Upper lobe of left lung (tissue), 6 donors: Measurements from ENCODE around the gene SEC23IP. TPM values are rescaled to one million over a fixed set of nuclear protein-coding genes. Genes with fewer than 3 reads are reported as not detected.

Experiments used
- ATAC-seq, 2 donors: fragments of 200-7000 bp; cut with Tn5 transposase; one replicate each; pipeline ENCODE4 v1.9.1; 2022; ENCODE audit warnings: mild to moderate bottlenecking in 2 of 2, moderate library complexity in 2 of 2; ENCODE audit not compliant: low FRiP score in 2 of 2
- DNase-seq, 2 donors: peaks; one replicate each; pipeline ENCODE4 v3.0.0-alpha.2; 2019 to 2020
- H3K27ac ChIP-seq, 4 donors: fragments of 200-600 bp; sonication (generic); one replicate each; pipeline ENCODE4 v1.5.1; 2016 to 2019
- H3K27me3 ChIP-seq, 4 donors: fragments of 200-600 bp; sonication (generic); one replicate each; pipeline ENCODE4 v1.5.1; 2017 to 2019
- H3K36me3 ChIP-seq, 4 donors: fragments of 200-600 bp; sonication (generic); one replicate each; pipeline ENCODE4 v1.5.1; 2016 to 2019
- H3K4me1 ChIP-seq, 4 donors: fragments of 200-600 bp; sonication (generic); one replicate each; pipeline ENCODE4 v1.5.1; 2018 to 2019
- H3K4me3 ChIP-seq, 4 donors: fragments of 200-600 bp; sonication (generic); one replicate each; pipeline ENCODE4 v1.5.1; 2017 to 2019; ENCODE audit warnings: mild to moderate bottlenecking in 2 of 4, moderate library complexity in 1 of 4
- H3K9me3 ChIP-seq, 4 donors: fragments of 200-600 bp; sonication (generic); one replicate each; pipeline ENCODE4 v1.5.1; 2018 to 2019
- EP300 ChIP-seq, 4 donors: sonication (generic); formaldehyde crosslinking; IDR thresholded peaks; one replicate each; pipeline ENCODE4 v1.5.1; 2017; ENCODE audit warnings: antibody characterized with exemption in 4 of 4, control low read depth in 2 of 4
- POLR2A ChIP-seq, 4 donors: fragments of 450-650 bp; IDR thresholded peaks; one replicate each; pipeline ENCODE4 v1.5.1; 2016 to 2017; ENCODE audit warnings: antibody characterized with exemption in 4 of 4, mild to moderate bottlenecking in 2 of 4
- POLR2AphosphoS5 ChIP-seq, 2 donors: sonication (generic); formaldehyde crosslinking; IDR thresholded peaks; one replicate each; pipeline ENCODE4 v1.5.1; 2017; ENCODE audit warnings: antibody characterized with exemption in 2 of 2
- WGBS, 2 donors: methylation state at CpG; one replicate each; pipeline ENCODE4 v1.1.5; 2017 to 2018; 5-methylcytosine and 5-hydroxymethylcytosine counted together
- total RNA-seq, 6 donors: library from RNA; depleted of rRNA in 4 of 6; stranded (reverse); fragments of >200 nt in 4 of 6; gene quantifications; one replicate each; pipeline versions ENCODE4 v1.1.0 to v1.2.1, GENCODE V29; 2016 to 2021
- TF ChIP-seq, protein P1 (sequence below), 6 experiments: fragments of 450-650 bp in 4 of 6; fragments of 200-600 bp in 2 of 6; sonication (generic) in 2 of 6; IDR thresholded peaks; one replicate each; pipeline ENCODE4 v1.5.1; 2016 to 2019; ENCODE audit warnings: antibody characterized with exemption in 6 of 6
- donor health status: DM: no; HTN: no; CAD: no; lungs with moderate emphysema.
- donor health status: DM: no; HTN: yes; CAD: no; lungs with severe emphysema.

Gene SEC23IP
- total RNA-seq, 6 donors from 2014 or later, result 13.4 to 60.8 (median 40.4) TPM

DNA sequence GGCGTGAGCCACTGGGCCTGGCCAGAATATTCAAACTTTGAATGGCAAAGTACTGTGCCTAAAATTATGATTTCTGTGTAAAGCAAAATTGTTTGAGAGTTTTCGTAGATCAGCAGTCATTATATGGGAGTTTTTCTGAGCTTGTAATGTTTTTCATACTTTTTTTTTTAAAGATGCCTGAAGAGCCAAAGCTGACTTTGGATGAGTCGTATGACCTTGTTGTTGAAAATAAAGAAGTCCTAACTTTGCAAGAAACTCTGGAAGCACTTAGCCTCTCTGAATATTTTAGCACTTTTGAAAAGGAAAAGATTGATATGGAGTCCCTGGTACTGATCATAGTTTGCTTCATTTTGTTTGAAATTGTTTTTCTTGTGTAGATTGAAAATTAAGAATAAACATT lies 26.7 kb downstream of the SEC23IP start:
- Histone ChIP-seq H3K27me3 (no peaks in the 10 kb centered on the region), H3K4me1 (no peaks in the 10 kb centered on the region), H3K4me3 (no peak overlapping the region), H3K9me3 (no peaks in the 10 kb centered on the region), H3K36me3 (peaks cover 11 to 99% (median 63%) of the 10 kb centered on the region in 4 donors), H3K27ac (no peak overlapping the region)
- no peak for ATAC-seq
- DNase-seq, result no peak
- TF ChIP-seq EP300 (IDR thresholded peaks at IDR 0.05) (no peak), POLR2A (IDR thresholded peaks at IDR 0.05) (no peak), POLR2AphosphoS5 (IDR thresholded peaks at IDR 0.05) (no peak)
- TF ChIP-seq, protein P1, sequence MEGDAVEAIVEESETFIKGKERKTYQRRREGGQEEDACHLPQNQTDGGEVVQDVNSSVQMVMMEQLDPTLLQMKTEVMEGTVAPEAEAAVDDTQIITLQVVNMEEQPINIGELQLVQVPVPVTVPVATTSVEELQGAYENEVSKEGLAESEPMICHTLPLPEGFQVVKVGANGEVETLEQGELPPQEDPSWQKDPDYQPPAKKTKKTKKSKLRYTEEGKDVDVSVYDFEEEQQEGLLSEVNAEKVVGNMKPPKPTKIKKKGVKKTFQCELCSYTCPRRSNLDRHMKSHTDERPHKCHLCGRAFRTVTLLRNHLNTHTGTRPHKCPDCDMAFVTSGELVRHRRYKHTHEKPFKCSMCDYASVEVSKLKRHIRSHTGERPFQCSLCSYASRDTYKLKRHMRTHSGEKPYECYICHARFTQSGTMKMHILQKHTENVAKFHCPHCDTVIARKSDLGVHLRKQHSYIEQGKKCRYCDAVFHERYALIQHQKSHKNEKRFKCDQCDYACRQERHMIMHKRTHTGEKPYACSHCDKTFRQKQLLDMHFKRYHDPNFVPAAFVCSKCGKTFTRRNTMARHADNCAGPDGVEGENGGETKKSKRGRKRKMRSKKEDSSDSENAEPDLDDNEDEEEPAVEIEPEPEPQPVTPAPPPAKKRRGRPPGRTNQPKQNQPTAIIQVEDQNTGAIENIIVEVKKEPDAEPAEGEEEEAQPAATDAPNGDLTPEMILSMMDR (IDR thresholded peaks at IDR 0.05), result no peak
- WGBS, 2 donors, result 90 to 94% methylated on average over 3 of the region's 3 CpGs

GRCh38 chr10:119919826-119920225 lies 27.3 kb downstream of the SEC23IP start:
- H3K4me3 ChIP-seq, result no peak overlapping the region
- TF ChIP-seq, protein P1 (IDR thresholded peaks at IDR 0.05), result no peak
- TF ChIP-seq POLR2A (IDR thresholded peaks at IDR 0.05) (no peak), POLR2AphosphoS5 (IDR thresholded peaks at IDR 0.05) (no peak), EP300 (IDR thresholded peaks at IDR 0.05) (no peak)
- H3K27ac ChIP-seq, result no peak overlapping the region
- H3K9me3 ChIP-seq, result no peaks in the 10 kb centered on the region
- H3K27me3 ChIP-seq, result no peaks in the 10 kb centered on the region
- no peak for DNase-seq
- ATAC-seq, result no peak
- H3K4me1 ChIP-seq, result no peaks in the 10 kb centered on the region
- whole genome bisulfite sequencing, 2 donors, result 39 to 58% methylated on average over 1 of the region's 1 CpG
- H3K36me3 ChIP-seq, result peaks cover 15 to 99% (median 64%) of the 10 kb centered on the region in 4 donors

DNA sequence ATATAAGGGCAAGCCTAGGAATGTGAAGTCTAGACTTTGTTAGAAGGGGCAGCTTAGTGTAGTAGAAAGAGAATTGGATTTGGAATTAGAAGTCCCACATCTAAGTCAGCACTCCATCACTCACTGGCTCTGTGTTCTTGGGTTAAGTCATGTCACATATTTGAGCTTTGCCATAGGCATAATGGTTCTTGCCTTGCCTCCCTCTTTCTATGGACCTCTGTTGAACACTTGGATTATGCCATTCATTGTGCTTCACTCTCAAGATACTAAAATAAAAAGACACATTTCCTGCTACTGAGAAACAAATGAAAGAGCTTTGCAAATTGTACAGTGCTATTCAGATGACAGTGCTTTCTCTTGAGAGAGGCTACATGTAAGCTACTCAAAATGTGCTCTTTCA lies 35.9 kb downstream of the SEC23IP start:
- Histone ChIP-seq H3K27ac (no peak overlapping the region), H3K4me3 (no peak overlapping the region), H3K36me3 (peaks cover 27 to 92% (median 59%) of the 10 kb centered on the region in 4 donors), H3K4me1 (peaks cover 0 to 18% (median 6%) of the 10 kb centered on the region in 4 donors), H3K27me3 (no peaks in the 10 kb centered on the region), H3K9me3 (no peaks in the 10 kb centered on the region)
- TF ChIP-seq, protein P1 (IDR thresholded peaks at IDR 0.05), result no peak
- no peak for TF ChIP-seq POLR2AphosphoS5 (IDR thresholded peaks at IDR 0.05)
- TF ChIP-seq EP300 (IDR thresholded peaks at IDR 0.05), result no peak
- no peak for TF ChIP-seq POLR2A (IDR thresholded peaks at IDR 0.05)
- no peak for ATAC-seq
- no peak for DNase-seq

- no peak overlapping the region for H3K4me3 ChIP-seq
- no peaks in the 10 kb centered on the region for H3K27me3 ChIP-seq
- H3K36me3 ChIP-seq, result peaks cover 31 to 92% (median 61%) of the 10 kb centered on the region in 4 donors
- no peaks in the 10 kb centered on the region for H3K9me3 ChIP-seq
- H3K4me1 ChIP-seq, result peaks cover 0 to 19% (median 6%) of the 10 kb centered on the region in 4 donors
- no peak for ATAC-seq
- WGBS, 2 donors, result 52 to 65% methylated on average over 4 of the region's 4 CpGs
- DNase-seq, result no peak
- TF ChIP-seq EP300 (IDR thresholded peaks at IDR 0.05) (no peak), POLR2A (IDR thresholded peaks at IDR 0.05) (no peak), POLR2AphosphoS5 (IDR thresholded peaks at IDR 0.05) (no peak)
- TF ChIP-seq, protein P1 (IDR thresholded peaks at IDR 0.05), result no peak
- H3K27ac ChIP-seq, result no peak overlapping the region
Observed at GRCh38 chr10:119931871-119932270, 39.3 kb downstream of the SEC23IP start.

- no peak for ATAC-seq
- no peak for DNase-seq
- Histone ChIP-seq H3K27ac (no peak overlapping the region), H3K4me1 (peaks cover 0 to 19% (median 6%) of the 10 kb centered on the region in 4 donors), H3K27me3 (no peaks in the 10 kb centered on the region), H3K36me3 (peaks cover 26 to 90% (median 58%) of the 10 kb centered on the region in 4 donors), H3K9me3 (no peaks in the 10 kb centered on the region), H3K4me3 (no peak overlapping the region)
- no peak for TF ChIP-seq POLR2AphosphoS5 (IDR thresholded peaks at IDR 0.05)
- no peak for TF ChIP-seq EP300 (IDR thresholded peaks at IDR 0.05)
- TF ChIP-seq, protein P1 (IDR thresholded peaks at IDR 0.05), result no peak
- no peak for TF ChIP-seq POLR2A (IDR thresholded peaks at IDR 0.05)
- WGBS, 2 donors, result 60 to 77% methylated on average over 4 of the region's 4 CpGs
Observed at GRCh38 chr10:119932631-119933030, 40.1 kb downstream of the SEC23IP start.
